HepG2 (cell line): ENCODE results near the gene SAMD10. TPM values are rescaled to one million over a fixed set of nuclear protein-coding genes. Genes with fewer than 3 reads are reported as not detected.

Experiments used
- ATAC-seq: fragments of 200-7000 bp; cut with Tn5 transposase; 3 replicates; pipeline ENCODE4 v1.9.1; 2020; ENCODE audit warnings: mild to moderate bottlenecking, moderate library complexity
- BruUV-seq: library from RNA; stranded (reverse); fragments of 400-500 nt; replicated peaks from 2 replicates; lab custom pipeline; 2021; lab: Mats Ljungman, UMichigan
- CTCF ChIA-PET: fragments of 300-600 bp; formaldehyde crosslinking; extraction: SDS; loops from one replicate; lab custom pipeline; 2021; ENCODE audit warnings: low total read pairs, inconsistent platforms, low intra/inter-chr PET ratio; lab: Yijun Ruan, JAX
- POLR2A ChIA-PET: fragments of 350-600 bp; sonication (Branson Sonifier 250); formaldehyde crosslinking; loops from one replicate; lab custom pipeline; 2020; ENCODE audit warnings: antibody characterized with exemption, inconsistent platforms; lab: Yijun Ruan, JAX
- DNase-seq: peaks from one replicate; pipeline ENCODE4 v3.0.0-alpha.2; 2015; ENCODE audit warnings: low spot score
- FAIRE-seq: peaks from 3 replicates; lab custom pipeline; 2011; peaks lifted over from hg19 to GRCh38; lab: Jason Lieb, UNC
- H2AFZ ChIP-seq: one replicate; pipeline ENCODE4 v1.6.1; 2011; ENCODE audit warnings: low read length, inconsistent platforms
- H3K27ac ChIP-seq: fragments of 300-600 bp; 3 replicates; pipeline ENCODE4 v1.8.0; 2011; ENCODE audit warnings: mixed run types, mild to moderate bottlenecking, mixed read lengths, low read length, inconsistent platforms; ENCODE audit not compliant: insufficient read depth; ENCODE audit errors: extremely low read length
- H3K27me3 ChIP-seq, 2 experiments: fragments of 200-600 bp in 1 of 2; 2 replicates in 1 of 2; 3 replicates in 1 of 2; pipeline versions ENCODE4 v1.6.0 to v1.8.0; 2011; ENCODE audit warnings: low read length in 2 of 2, mild to moderate bottlenecking in 2 of 2, moderate library complexity in 2 of 2, inconsistent platforms in 1 of 2; ENCODE audit not compliant: insufficient read depth in 2 of 2, control insufficient read depth in 1 of 2
- H3K36me3 ChIP-seq, 2 experiments: fragments of 200-600 bp in 1 of 2; replicated peaks in 1 of 2; 2 replicates in 1 of 2; 3 replicates in 1 of 2; pipeline versions ENCODE4 v1.5.1 to v1.8.0; 2011; ENCODE audit warnings: low read length in 2 of 2, inconsistent platforms in 1 of 2; ENCODE audit not compliant: insufficient read depth in 2 of 2, control insufficient read depth in 1 of 2
- H3K4me1 ChIP-seq: 2 replicates; pipeline ENCODE4 v1.5.1; 2012; ENCODE audit warnings: low read length, inconsistent platforms; ENCODE audit not compliant: insufficient read depth
- H3K4me2 ChIP-seq: 2 replicates; pipeline ENCODE4 v1.6.0; 2011; ENCODE audit warnings: low read depth, low read length, inconsistent platforms
- H3K4me3 ChIP-seq, 3 experiments: fragments of 200-600 bp in 1 of 3; sonication (generic), shearing (Covaris generic) in 1 of 3; replicated peaks in 1 of 3; 2 replicates each; pipeline ENCODE4 v1.5.1; 2011 to 2016; ENCODE audit warnings: low read length in 3 of 3, inconsistent platforms in 2 of 3, low read depth in 2 of 3, mild to moderate bottlenecking in 2 of 3, control low read depth in 1 of 3, mixed read lengths in 1 of 3; ENCODE audit not compliant: insufficient read depth in 1 of 3
- H3K79me2 ChIP-seq: one replicate; pipeline ENCODE4 v1.6.1; 2011; ENCODE audit warnings: low read length, inconsistent platforms; ENCODE audit not compliant: insufficient read depth
- H3K9ac ChIP-seq: 2 replicates; pipeline ENCODE4 v1.6.0; 2011; ENCODE audit warnings: mild to moderate bottlenecking, low read depth, low read length, inconsistent platforms; ENCODE audit not compliant: insufficient read depth
- H3K9me3 ChIP-seq: 2 replicates; pipeline ENCODE4 v1.5.1; 2012; ENCODE audit warnings: mild to moderate bottlenecking, low read length
- H4K20me1 ChIP-seq: 2 replicates; pipeline ENCODE4 v1.6.0; 2011; ENCODE audit warnings: inconsistent platforms, mild to moderate bottlenecking, low read length, moderate library complexity; ENCODE audit not compliant: insufficient read depth
- CBFB ChIP-seq: sonication (generic); formaldehyde crosslinking; IDR thresholded peaks from 2 replicates; pipeline ENCODE4 v1.4.0; 2020; ENCODE audit warnings: missing genetic modification reagents
- HHEX ChIP-seq: IDR thresholded peaks from 2 replicates; pipeline ENCODE4 v1.6.1; 2016; ENCODE audit warnings: control low read depth
- HMG20A ChIP-seq: IDR thresholded peaks from 2 replicates; pipeline ENCODE4 v1.6.1; 2016; ENCODE audit warnings: borderline replicate concordance
- HNRNPK ChIP-seq: fragments of 200-400 bp; formaldehyde crosslinking; IDR thresholded peaks from 2 replicates; pipeline ENCODE4 v1.6.1; 2018; ENCODE audit warnings: low read length, low read depth, moderate library complexity, mild to moderate bottlenecking; ENCODE audit not compliant: poor library complexity, severe bottlenecking
- IKZF1 ChIP-seq: fragments of 450-650 bp; IDR thresholded peaks from 2 replicates; pipeline ENCODE4 v1.7.1; 2016
- MIXL1 ChIP-seq: IDR thresholded peaks from 2 replicates; pipeline ENCODE4 v1.6.1; 2016
- NFE2L2 ChIP-seq: fragments of 150-350 bp; IDR thresholded peaks from 2 replicates; pipeline ENCODE4 v1.6.1; 2014; ENCODE audit warnings: low read length
- PCBP2 ChIP-seq: fragments of 200-400 bp; formaldehyde crosslinking; optimal IDR thresholded peaks from 2 replicates; pipeline ENCODE3; 2018; ENCODE audit warnings: low read length, low read depth; ENCODE audit not compliant: poor library complexity, severe bottlenecking
- RAD21 ChIP-seq: fragments of 450-650 bp; formaldehyde crosslinking; IDR thresholded peaks from 2 replicates; pipeline ENCODE4 v1.5.0; 2020; ENCODE audit warnings: mild to moderate bottlenecking
- RAD51 ChIP-seq: fragments of 450-650 bp; IDR thresholded peaks from 2 replicates; pipeline ENCODE4 v1.6.1; 2016; ENCODE audit warnings: borderline replicate concordance
- RNF219 ChIP-seq: sonication (generic); formaldehyde crosslinking; IDR thresholded peaks from 2 replicates; pipeline ENCODE4 v1.5.0; 2020; ENCODE audit warnings: mild to moderate bottlenecking, missing genetic modification reagents
- SMC3 ChIP-seq: IDR thresholded peaks from 2 replicates; pipeline ENCODE4 v1.6.1; 2011; ENCODE audit warnings: low read length, improper control_type of control experiment
- ZBTB2 ChIP-seq: sonication (generic); formaldehyde crosslinking; IDR thresholded peaks from 2 replicates; pipeline ENCODE4 v1.8.0; 2022; ENCODE audit warnings: low read depth, missing genetic modification reagents
- ZFP37 ChIP-seq: sonication (generic); formaldehyde crosslinking; IDR thresholded peaks from 2 replicates; pipeline ENCODE4 v1.4.0; 2020; ENCODE audit warnings: missing genetic modification reagents, borderline replicate concordance
- ZKSCAN8 ChIP-seq: IDR thresholded peaks from 2 replicates; pipeline ENCODE4 v1.6.1; 2016; ENCODE audit warnings: borderline replicate concordance, missing genetic modification reagents, missing compliant biosample characterization
- ZNF282 ChIP-seq: fragments of 450-650 bp; IDR thresholded peaks from 2 replicates; pipeline ENCODE4 v1.6.1; 2018; ENCODE audit not compliant: partially characterized antibody
- ZNF460 ChIP-seq: sonication (generic); formaldehyde crosslinking; IDR thresholded peaks from 2 replicates; pipeline ENCODE4 v1.5.1; 2020; ENCODE audit warnings: missing genetic modification reagents, mild to moderate bottlenecking, borderline replicate concordance
- ZNF607 ChIP-seq: sonication (generic); formaldehyde crosslinking; IDR thresholded peaks from 2 replicates; pipeline ENCODE4 v1.5.1; 2020; ENCODE audit warnings: missing genetic modification reagents, mild to moderate bottlenecking, borderline replicate concordance
- ZZZ3 ChIP-seq: sonication (generic); formaldehyde crosslinking; IDR thresholded peaks from 2 replicates; pipeline ENCODE4 v1.4.0; 2020; ENCODE audit warnings: missing genetic modification reagents, mild to moderate bottlenecking, borderline replicate concordance
- WGBS: methylation state at CpG from one replicate; pipeline ENCODE4 v1.1.6; 2017; ENCODE audit warnings: low lambda C conversion rate; 5-methylcytosine and 5-hydroxymethylcytosine counted together
- in situ Hi-C: cut with HindIII; loops from 2 replicates; pipeline ENCODE4 v1.10.0; 2017; ENCODE audit warnings: low pct_unique_long_range_greater_than_20kb; ENCODE audit not compliant: extremely low pct_ligation_motif_present
- intact Hi-C: fragments of 100-400 bp; cut with micrococcal nuclease; formaldehyde crosslinking; loops from one replicate; pipeline ENCODE4 v1.10.0; 2022; ENCODE audit not compliant: unreplicated experiment
- polyA plus RNA-seq, 8 experiments: library from polyadenylated mRNA; depleted of rRNA in 3 of 8; stranded (reverse) in 7 of 8; unstranded in 1 of 8; fragments of >200 nt; fragmentation: Illumina TruSeq in 4 of 8; extraction: Trizol in 4 of 8; gene quantifications; 2 replicates each; pipeline versions ENCODE4 v1.2.1 to v1.2.3, GENCODE V29; 2011 to 2016; ENCODE audit warnings: low read depth in 4 of 8, missing spikeins in 1 of 8, mixed read lengths in 1 of 8; ENCODE audit not compliant: insufficient read depth in 1 of 8
- total RNA-seq, 5 experiments: library from RNA; depleted of rRNA; stranded (reverse); fragments of >200 nt; fragmentation: Illumina TruSeq; extraction: Trizol; gene quantifications; 2 replicates each; pipeline ENCODE4 v1.2.3, GENCODE V29; 2016; ENCODE audit warnings: low read depth in 1 of 5

Gene SAMD10
- total and polyA plus RNA-seq, 2 of the 13 experiments (the other 11 are each of a cell fraction or from before 2014, with no cell fraction given) = 6.1 to 11.0 TPM

- TF ChIP-seq RAD51 (no peak), ZNF460 (peak; percentile 65), ZZZ3 (0 out of 2 replicates have a peak, but pooled peaks have one; percentile 17), HNRNPK (peak; percentile 25), MIXL1 (no peak), ZKSCAN8 (CRISPR knock-in tag) (no peak), ZNF282 (peak; percentile 80), HHEX (CRISPR knock-in tag) (no peak), NFE2L2 (no peak), PCBP2 (peak; percentile 99)
Measured at GRCh38 chr20:63970714-63971431, 8.6 kb downstream of the SAMD10 start (continued).

- POLR2A ChIA-PET = interaction anchor here (2.8 to 3.6 kb wide), 2 partner anchors 10 to 13 kb away, joined by 10 to 36 read pairs; partner anchors contain the start of genes PRPF6 and UCKL1
- Histone ChIP-seq H3K9ac (peak within 1 kb of the TSS; percentile 91), H3K79me2 (peaks cover 13% of the 10 kb centered on the region), H3K27me3 (no peaks in the 10 kb centered on the region), H3K4me2 (peak within 1 kb of the TSS; percentile 98), H3K4me3 (peak within 1 kb of the TSS; percentile 73 to 90 (median 89)), H3K4me1 (peaks cover 48% of the 10 kb centered on the region), H2AFZ (no peak within 1 kb of the TSS), H3K27ac (peak within 1 kb of the TSS; percentile 84), H3K9me3 (no peaks in the 10 kb centered on the region), H4K20me1 (no peaks in the 10 kb centered on the region), H3K36me3 (peaks cover 13 to 20% of the 10 kb centered on the region in 2 experiments)
- 5% methylated on average over 15 of the region's 73 CpGs for WGBS
- CTCF ChIA-PET = no interaction called here
- ATAC-seq (peak; percentile 8), DNase-seq (peak; percentile 66), FAIRE-seq (no peak)
- BruUV-seq = no TSS peak
- in situ Hi-C loops (no loop called here), intact Hi-C loops (loop anchor here (1.0 to 10.0 kb wide), 3 partner anchors 13 to 1605 kb away; partner anchors contain the start of genes LAMA5 and PTK6)
- 0 out of 2 replicates have a peak, but pooled peaks have one; percentile 23 for TF ChIP-seq ZFP37 (CRISPR knock-in tag)
- TF ChIP-seq ZNF607 (CRISPR knock-in tag) = no peak
- no peak for TF ChIP-seq IKZF1
- TF ChIP-seq RNF219 (CRISPR knock-in tag) = no peak
- no peak for TF ChIP-seq HMG20A (CRISPR knock-in tag)
- peak; percentile 55; the same call in 1 of the 2 replicates for TF ChIP-seq ZBTB2 (CRISPR knock-in tag)
- no peak for TF ChIP-seq SMC3
- peak; percentile 56 for TF ChIP-seq RAD21 (CRISPR knock-in tag)
- TF ChIP-seq CBFB = no peak; the same call in none of the 2 replicates
Measured at GRCh38 chr20:63969838-63970713, 9.4 kb downstream of the SAMD10 start, which contains the start of gene ZNF512B. Gene ZNF512B (minus strand): TSS chr20:63969930. CDS start chr20:63967950, 1,980 bp downstream.
